NCI-H146 (cell line): ENCODE measurements around the gene WDR26.
A peak's percentile ranks its signal among the peaks of the same experiment; 100 is the strongest.
"Not testable (repeated sequence)": the region's sequence is repeated elsewhere in the genome, so short reads cannot be mapped to it uniquely, and the experiment has no call there.

Experiments
- DNase-seq: peaks from one replicate; lab custom pipeline; 2025; lab: John Stamatoyannopoulos, UW

Gene WDR26

GRCh38 chr1:224434691-224435317 lies at the start of gene WDR26:
Gene WDR26 (minus strand): TSS chr1:224434797.
- DNase-seq: peak; percentile 90

GRCh38 chr1:224483206-224483605 lies 48.6 kb upstream of the WDR26 start:
- DNase-seq: not testable (repeated sequence)

GRCh38 chr1:224482619-224483018 lies 48.0 kb upstream of the WDR26 start:
- DNase-seq: no peak

GRCh38 chr1:224481601-224482000 lies 47.0 kb upstream of the WDR26 start:
- DNase-seq: no peak

GRCh38 chr1:224480888-224481459 lies 46.4 kb upstream of the WDR26 start:
- DNase-seq: not testable (repeated sequence)

- DNase-seq: not testable (repeated sequence)
Measured at GRCh38 chr1:224480200-224480599, 45.6 kb upstream of the WDR26 start.

- DNase-seq: no peak
Measured at GRCh38 chr1:224472806-224473205, 38.2 kb upstream of the WDR26 start.

GRCh38 chr1:224466154-224466553 lies 31.6 kb upstream of the WDR26 start:
- no peak for DNase-seq

GRCh38 chr1:224459966-224460365 lies 25.4 kb upstream of the WDR26 start:
- no peak for DNase-seq

GRCh38 chr1:224458996-224459395 lies 24.4 kb upstream of the WDR26 start:
- DNase-seq: no peak

GRCh38 chr1:224458296-224458695 lies 23.7 kb upstream of the WDR26 start:
- DNase-seq: no peak

GRCh38 chr1:224457782-224458144 lies 23.2 kb upstream of the WDR26 start:
- no peak for DNase-seq

GRCh38 chr1:224456637-224456953 lies 22.0 kb upstream of the WDR26 start:
- DNase-seq: no peak

- DNase-seq: peak; percentile 3
Measured at GRCh38 chr1:224454402-224455055, 19.9 kb upstream of the WDR26 start.

- DNase-seq: no peak
Measured at GRCh38 chr1:224450561-224451350, 16.2 kb upstream of the WDR26 start.

GRCh38 chr1:224450159-224450558 lies 15.6 kb upstream of the WDR26 start:
- no peak for DNase-seq

- DNase-seq: no peak
Measured at GRCh38 chr1:224448453-224449017, 13.9 kb upstream of the WDR26 start.

GRCh38 chr1:224447971-224448370 lies 13.4 kb upstream of the WDR26 start:
- DNase-seq: no peak

GRCh38 chr1:224447251-224447650 lies 12.7 kb upstream of the WDR26 start:
- no peak for DNase-seq

GRCh38 chr1:224438989-224439388 lies 4.4 kb upstream of the WDR26 start:
- no peak for DNase-seq

- DNase-seq: peak; percentile 17
Measured at GRCh38 chr1:224435999-224436398, 1.4 kb upstream of the WDR26 start.

GRCh38 chr1:224435318-224435763 lies 744 bp upstream of the WDR26 start:
- no peak for DNase-seq
